Panc1 (cell line): ENCODE results near the gene EML6. TPM values are rescaled to one million over a fixed set of nuclear protein-coding genes. Genes with fewer than 3 reads are reported as not detected.

Source experiments
- ATAC-seq: fragments of 200-7000 bp; cut with Tn5 transposase; 2 replicates; pipeline ENCODE4 v1.9.1; 2020; ENCODE audit warnings: mild to moderate bottlenecking, moderate library complexity
- BruUV-seq: library from RNA; stranded (reverse); fragments of 400-500 nt; replicated peaks from 2 replicates; lab custom pipeline; 2021; lab: Mats Ljungman, UMichigan
- CTCF ChIA-PET: fragments of 300-600 bp; sonication (Branson Sonifier 250); formaldehyde crosslinking; loops from one replicate; lab custom pipeline; 2022; ENCODE audit warnings: antibody characterized with exemption; lab: Charles Lee
- POLR2A ChIA-PET: fragments of 300-600 bp; sonication (Branson Sonifier 250); formaldehyde crosslinking; loops from one replicate; lab custom pipeline; 2022; ENCODE audit warnings: antibody characterized with exemption; lab: Charles Lee
- DNase-seq: peaks from one replicate; pipeline ENCODE4 v3.0.0-alpha.2; 2010; ENCODE audit warnings: low read depth, low spot score
- H3K27ac ChIP-seq: 2 replicates; pipeline ENCODE4 v1.5.1; 2011; ENCODE audit warnings: mild to moderate bottlenecking, low read length, inconsistent platforms
- H3K27me3 ChIP-seq: fragments of 200-500 bp; sonication (Bioruptor generic); 2 replicates; pipeline ENCODE4 v1.6.0; 2014; ENCODE audit warnings: low read length, inconsistent platforms; ENCODE audit not compliant: control insufficient read depth, insufficient read depth
- H3K36me3 ChIP-seq: fragments of 200-500 bp; sonication (Bioruptor generic); 2 replicates; pipeline ENCODE4 v1.5.1; 2014; ENCODE audit warnings: inconsistent platforms, mild to moderate bottlenecking, low read length, moderate library complexity; ENCODE audit not compliant: control insufficient read depth, insufficient read depth
- H3K4me1 ChIP-seq: 2 replicates; pipeline ENCODE4 v1.5.1; 2011; ENCODE audit warnings: inconsistent platforms, mild to moderate bottlenecking, low read length, moderate library complexity; ENCODE audit not compliant: control insufficient read depth, insufficient read depth
- H3K4me3 ChIP-seq, 2 experiments: 2 replicates each; pipeline ENCODE4 v1.5.1; 2011 to 2012; ENCODE audit warnings: low read depth in 2 of 2, low read length in 2 of 2, mild to moderate bottlenecking in 2 of 2, inconsistent platforms in 1 of 2, moderate library complexity in 1 of 2
- H3K9me3 ChIP-seq: fragments of 200-500 bp; sonication (Bioruptor generic); 2 replicates; pipeline ENCODE4 v1.5.1; 2014; ENCODE audit warnings: low read depth, mild to moderate bottlenecking, inconsistent platforms, low read length, moderate library complexity; ENCODE audit not compliant: control insufficient read depth, insufficient read depth
- POLR2AphosphoS5 ChIP-seq: IDR thresholded peaks from 2 replicates; pipeline ENCODE4 v1.6.1; 2012; ENCODE audit warnings: mild to moderate bottlenecking, low read depth, low read length, moderate library complexity
- SIN3A ChIP-seq: IDR thresholded peaks from 2 replicates; pipeline ENCODE4 v1.6.1; 2012; ENCODE audit warnings: low read depth, mild to moderate bottlenecking, low read length, moderate library complexity, borderline replicate concordance; ENCODE audit not compliant: insufficient read depth
- in situ Hi-C: cut with HindIII; loops from 2 replicates; pipeline ENCODE4 v1.10.0; 2016; ENCODE audit warnings: low sequenced_read_pairs, low pct_unique_long_range_greater_than_20kb
- intact Hi-C: fragments of 100-400 bp; cut with micrococcal nuclease; formaldehyde crosslinking; loops from one replicate; pipeline ENCODE4 v1.10.0; 2022; ENCODE audit not compliant: unreplicated experiment
- total RNA-seq: library from RNA; stranded (reverse); gene quantifications from one replicate; pipeline ENCODE4 v1.2.1, GENCODE V29; 2021; ENCODE audit not compliant: unreplicated experiment
- TF ChIP-seq, protein P1 (sequence below), 2 experiments: IDR thresholded peaks; 2 replicates each; pipeline ENCODE4 v1.6.1; 2011 to 2012; ENCODE audit warnings: low read depth in 2 of 2, control low read depth in 1 of 2, low read length in 1 of 2, mild to moderate bottlenecking in 1 of 2, moderate library complexity in 1 of 2; ENCODE audit not compliant: insufficient read depth in 1 of 2
- TF ChIP-seq, protein P2 (sequence below): fragments of 450-650 bp; IDR thresholded peaks from 2 replicates; pipeline ENCODE4 v1.5.1; 2017; ENCODE audit warnings: mild to moderate bottlenecking

EML6 gene
- total RNA-seq, 1 experiment from 2014 or later, result 6.3 TPM

DNA sequence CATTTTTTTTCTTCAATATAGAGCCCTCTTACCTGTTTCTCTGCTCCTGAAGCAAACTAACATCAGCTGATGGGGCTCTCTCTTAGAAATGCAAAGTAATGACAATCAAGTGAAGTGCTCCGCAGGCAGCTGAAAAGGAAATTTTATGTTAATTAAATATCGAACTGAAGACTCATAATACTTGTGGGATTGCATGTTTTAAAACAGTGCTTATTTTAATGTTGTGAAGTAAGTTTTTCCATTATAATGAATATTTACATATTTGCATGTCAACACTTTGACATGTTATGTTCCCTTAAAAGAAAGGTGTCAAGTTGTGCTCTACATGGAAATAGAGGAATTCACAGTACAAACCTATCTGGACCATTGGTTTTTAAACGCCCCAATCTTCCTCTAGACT, 97.1 kb downstream of the EML6 start:
- Histone ChIP-seq H3K4me1 (no peaks in the 10 kb centered on the region), H3K27me3 (no peaks in the 10 kb centered on the region), H3K36me3 (no peaks in the 10 kb centered on the region), H3K9me3 (no peaks in the 10 kb centered on the region), H3K4me3 (no peak overlapping the region), H3K27ac (no peak overlapping the region)
- BruUV-seq, result no TSS peak
- DNase-seq, result no peak
- intact Hi-C loops, result no loop called here
- CTCF ChIA-PET, result interaction anchor here (0.7 kb wide), 1 partner anchor 11 kb away, joined by 3 read pairs; no protein-coding TSS in a partner anchor
- POLR2A ChIA-PET, result no interaction called here
- TF ChIP-seq, protein P1, sequence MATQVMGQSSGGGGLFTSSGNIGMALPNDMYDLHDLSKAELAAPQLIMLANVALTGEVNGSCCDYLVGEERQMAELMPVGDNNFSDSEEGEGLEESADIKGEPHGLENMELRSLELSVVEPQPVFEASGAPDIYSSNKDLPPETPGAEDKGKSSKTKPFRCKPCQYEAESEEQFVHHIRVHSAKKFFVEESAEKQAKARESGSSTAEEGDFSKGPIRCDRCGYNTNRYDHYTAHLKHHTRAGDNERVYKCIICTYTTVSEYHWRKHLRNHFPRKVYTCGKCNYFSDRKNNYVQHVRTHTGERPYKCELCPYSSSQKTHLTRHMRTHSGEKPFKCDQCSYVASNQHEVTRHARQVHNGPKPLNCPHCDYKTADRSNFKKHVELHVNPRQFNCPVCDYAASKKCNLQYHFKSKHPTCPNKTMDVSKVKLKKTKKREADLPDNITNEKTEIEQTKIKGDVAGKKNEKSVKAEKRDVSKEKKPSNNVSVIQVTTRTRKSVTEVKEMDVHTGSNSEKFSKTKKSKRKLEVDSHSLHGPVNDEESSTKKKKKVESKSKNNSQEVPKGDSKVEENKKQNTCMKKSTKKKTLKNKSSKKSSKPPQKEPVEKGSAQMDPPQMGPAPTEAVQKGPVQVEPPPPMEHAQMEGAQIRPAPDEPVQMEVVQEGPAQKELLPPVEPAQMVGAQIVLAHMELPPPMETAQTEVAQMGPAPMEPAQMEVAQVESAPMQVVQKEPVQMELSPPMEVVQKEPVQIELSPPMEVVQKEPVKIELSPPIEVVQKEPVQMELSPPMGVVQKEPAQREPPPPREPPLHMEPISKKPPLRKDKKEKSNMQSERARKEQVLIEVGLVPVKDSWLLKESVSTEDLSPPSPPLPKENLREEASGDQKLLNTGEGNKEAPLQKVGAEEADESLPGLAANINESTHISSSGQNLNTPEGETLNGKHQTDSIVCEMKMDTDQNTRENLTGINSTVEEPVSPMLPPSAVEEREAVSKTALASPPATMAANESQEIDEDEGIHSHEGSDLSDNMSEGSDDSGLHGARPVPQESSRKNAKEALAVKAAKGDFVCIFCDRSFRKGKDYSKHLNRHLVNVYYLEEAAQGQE (IDR thresholded peaks at IDR 0.05; ENCODE audit: insufficient read depth in 1 of 2, low read depth in 2 of 2, low read length in 1 of 2), result no peak
- TF ChIP-seq POLR2AphosphoS5, result no peak
- TF ChIP-seq, protein P2, sequence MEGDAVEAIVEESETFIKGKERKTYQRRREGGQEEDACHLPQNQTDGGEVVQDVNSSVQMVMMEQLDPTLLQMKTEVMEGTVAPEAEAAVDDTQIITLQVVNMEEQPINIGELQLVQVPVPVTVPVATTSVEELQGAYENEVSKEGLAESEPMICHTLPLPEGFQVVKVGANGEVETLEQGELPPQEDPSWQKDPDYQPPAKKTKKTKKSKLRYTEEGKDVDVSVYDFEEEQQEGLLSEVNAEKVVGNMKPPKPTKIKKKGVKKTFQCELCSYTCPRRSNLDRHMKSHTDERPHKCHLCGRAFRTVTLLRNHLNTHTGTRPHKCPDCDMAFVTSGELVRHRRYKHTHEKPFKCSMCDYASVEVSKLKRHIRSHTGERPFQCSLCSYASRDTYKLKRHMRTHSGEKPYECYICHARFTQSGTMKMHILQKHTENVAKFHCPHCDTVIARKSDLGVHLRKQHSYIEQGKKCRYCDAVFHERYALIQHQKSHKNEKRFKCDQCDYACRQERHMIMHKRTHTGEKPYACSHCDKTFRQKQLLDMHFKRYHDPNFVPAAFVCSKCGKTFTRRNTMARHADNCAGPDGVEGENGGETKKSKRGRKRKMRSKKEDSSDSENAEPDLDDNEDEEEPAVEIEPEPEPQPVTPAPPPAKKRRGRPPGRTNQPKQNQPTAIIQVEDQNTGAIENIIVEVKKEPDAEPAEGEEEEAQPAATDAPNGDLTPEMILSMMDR, result no peak
- ATAC-seq, result no peak
- in situ Hi-C loops, result no loop called here

DNA sequence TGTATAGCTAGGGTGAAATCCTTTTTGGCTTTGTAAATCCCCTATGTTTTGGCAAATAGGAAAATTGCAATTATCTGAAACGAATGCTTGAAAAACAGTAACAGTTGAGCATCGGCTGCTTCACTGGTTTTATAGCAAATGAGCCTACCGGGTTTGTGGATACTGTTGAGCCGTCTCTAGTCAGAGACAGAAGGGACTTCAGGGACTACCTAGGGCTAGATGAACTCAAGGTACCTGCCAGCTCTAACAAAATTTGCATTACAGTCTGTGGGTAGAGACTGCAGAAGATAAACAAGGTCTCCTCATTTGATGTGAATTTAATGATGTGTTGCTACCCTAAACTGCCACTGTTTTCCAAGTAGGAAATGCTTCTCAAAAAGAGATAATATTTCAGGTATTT, 101.1 kb downstream of the EML6 start:
- H3K4me1 ChIP-seq, result no peaks in the 10 kb centered on the region
- no peak overlapping the region for H3K27ac ChIP-seq
- no peaks in the 10 kb centered on the region for H3K27me3 ChIP-seq
- H3K4me3 ChIP-seq, result no peak overlapping the region
- BruUV-seq, result no TSS peak
- TF ChIP-seq, protein P1 (IDR thresholded peaks at IDR 0.05; ENCODE audit: insufficient read depth in 1 of 2, low read depth in 2 of 2, low read length in 1 of 2), result no peak
- no peak for TF ChIP-seq SIN3A
- no peak for TF ChIP-seq POLR2AphosphoS5
- TF ChIP-seq, protein P2, result no peak
- no peaks in the 10 kb centered on the region for H3K36me3 ChIP-seq
- ChIA-PET CTCF (no interaction called here), POLR2A (interaction anchor here (0.6 kb wide), 1 partner anchor 286 kb away, joined by 3 read pairs; no protein-coding TSS in a partner anchor)
- H3K9me3 ChIP-seq, result no peaks in the 10 kb centered on the region
- DNase-seq (no peak), ATAC-seq (no peak)
- intact Hi-C loops, result no loop called here
- in situ Hi-C loops, result no loop called here
